HUES48 (cell line): ENCODE measurements around the gene MICAL2.

ENCODE experiments used
- H3K27ac ChIP-seq: one replicate; pipeline ENCODE4 v1.7.0; 2013; ENCODE audit warnings: low read depth, low read length, inconsistent platforms
- H3K27me3 ChIP-seq: 2 replicates; pipeline ENCODE4 v1.6.1; 2013; ENCODE audit warnings: mild to moderate bottlenecking, low read length; ENCODE audit not compliant: control insufficient read depth, insufficient read depth
- H3K36me3 ChIP-seq: 2 replicates; pipeline ENCODE4 v1.6.1; 2013; ENCODE audit warnings: low read length; ENCODE audit not compliant: control insufficient read depth, insufficient read depth
- H3K4me1 ChIP-seq: 2 replicates; pipeline ENCODE4 v1.6.1; 2013; ENCODE audit warnings: mild to moderate bottlenecking, low read length; ENCODE audit not compliant: control insufficient read depth, insufficient read depth
- H3K4me3 ChIP-seq: 2 replicates; pipeline ENCODE4 v1.5.1; 2013; ENCODE audit warnings: mild to moderate bottlenecking, low read depth, low read length
- H3K9ac ChIP-seq: 2 replicates; pipeline ENCODE4 v1.6.1; 2013; ENCODE audit warnings: mild to moderate bottlenecking, low read depth, low read length, moderate library complexity
- H3K9me3 ChIP-seq: 2 replicates; pipeline ENCODE4 v1.6.1; 2013; ENCODE audit warnings: low read length; ENCODE audit not compliant: control insufficient read depth, insufficient read depth

MICAL2 gene

DNA sequence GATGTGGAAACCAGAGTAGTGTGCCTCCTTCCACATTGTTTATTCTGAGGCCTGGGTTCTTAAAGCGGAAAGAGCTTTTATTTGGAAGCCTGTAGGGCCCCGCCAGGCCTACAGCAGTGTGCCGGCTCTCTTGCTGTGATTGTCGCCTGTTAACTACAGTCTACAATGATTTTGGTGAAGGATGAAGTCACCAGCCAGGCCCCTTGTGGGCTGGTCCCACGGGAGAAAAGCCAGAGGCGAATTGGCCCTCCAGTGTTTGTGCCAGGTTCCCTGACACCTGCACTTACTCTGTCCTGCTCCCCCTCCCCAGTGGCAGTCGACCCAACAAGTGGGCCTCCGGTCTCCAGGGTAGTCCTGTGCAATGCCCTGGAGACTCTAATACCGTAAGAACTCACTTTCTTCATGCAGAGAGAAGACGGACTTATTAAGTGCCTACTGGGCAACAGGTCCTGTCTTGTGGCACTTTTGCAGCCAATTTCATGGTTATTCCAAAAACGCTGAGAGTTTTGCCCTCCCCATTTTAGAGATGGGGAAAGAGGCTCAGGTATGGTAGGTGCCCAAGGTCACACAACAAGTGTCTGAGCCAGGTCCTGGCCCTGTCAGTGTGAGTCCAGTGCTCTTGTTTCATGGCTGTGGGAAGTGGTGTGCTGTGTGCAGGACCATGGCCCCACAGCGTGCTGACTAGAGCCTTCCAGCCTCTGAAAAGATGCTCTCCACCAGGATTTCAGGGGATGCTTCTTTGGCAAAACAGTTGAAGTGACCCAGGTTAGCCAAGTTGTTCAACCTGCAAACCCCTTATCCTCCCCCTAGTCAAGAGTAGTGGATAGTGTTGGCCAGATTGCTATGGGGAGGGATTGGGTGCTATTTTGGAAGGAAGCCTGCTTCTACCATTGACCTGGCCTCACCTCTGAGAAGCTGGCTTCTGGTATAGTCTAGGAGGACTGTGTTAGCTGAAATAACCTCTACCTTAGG, 1.4 kb downstream of the MICAL2 start:
- Histone ChIP-seq H3K4me3 (peak overlapping the region; percentile 65), H3K36me3 (no peaks in the 10 kb centered on the region), H3K27ac (no peak overlapping the region), H3K9me3 (no peaks in the 10 kb centered on the region), H3K9ac (no peak overlapping the region), H3K27me3 (peaks cover 33% of the 10 kb centered on the region), H3K4me1 (peaks cover 6% of the 10 kb centered on the region)

DNA sequence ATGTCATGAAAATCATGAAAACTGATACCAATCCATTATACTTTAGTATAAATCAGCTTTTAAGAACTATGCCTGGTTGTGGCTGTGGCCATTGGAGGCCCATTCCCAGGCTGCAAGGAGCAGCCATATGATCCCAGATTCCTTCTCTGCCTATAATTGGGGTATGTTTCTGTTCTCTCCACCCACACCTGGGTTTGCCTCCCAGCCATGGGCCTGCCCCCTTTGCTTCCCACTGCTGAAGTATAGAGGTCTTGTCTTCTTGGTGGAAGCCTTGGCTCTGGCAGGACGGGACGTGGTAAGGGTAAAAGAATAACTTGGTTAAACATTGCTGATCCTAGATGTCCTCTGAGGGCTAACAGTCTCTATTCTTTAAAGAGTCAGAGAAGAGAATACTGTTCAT, 2.4 kb downstream of the MICAL2 start:
- Histone ChIP-seq H3K27me3 (peaks cover 33% of the 10 kb centered on the region), H3K9ac (no peak overlapping the region), H3K36me3 (no peaks in the 10 kb centered on the region), H3K4me1 (peaks cover 6% of the 10 kb centered on the region), H3K4me3 (no peak overlapping the region), H3K27ac (no peak overlapping the region), H3K9me3 (no peaks in the 10 kb centered on the region)

DNA sequence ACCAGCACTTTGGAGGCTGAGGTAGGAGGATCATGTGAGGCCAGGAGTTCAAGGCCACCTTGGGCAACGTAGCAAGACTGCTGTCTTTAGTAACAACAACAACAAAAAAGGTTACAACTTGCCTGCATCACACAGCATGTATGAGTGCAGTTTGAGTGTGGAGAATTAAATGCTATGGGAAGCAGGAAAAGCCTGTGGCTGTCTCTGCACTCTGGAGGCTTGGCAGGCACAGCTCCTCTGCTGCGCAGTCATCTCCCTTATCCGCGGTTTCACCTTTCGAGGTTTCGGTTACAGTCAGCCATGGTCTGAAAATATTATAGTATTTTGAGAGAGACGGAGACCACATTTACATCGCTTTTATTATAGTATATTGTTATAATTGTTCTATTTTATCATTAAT, 2.9 kb downstream of the MICAL2 start:
- Histone ChIP-seq H3K4me1 (peaks cover 6% of the 10 kb centered on the region), H3K9ac (no peak overlapping the region), H3K4me3 (no peak overlapping the region), H3K27me3 (peaks cover 33% of the 10 kb centered on the region), H3K9me3 (no peaks in the 10 kb centered on the region), H3K27ac (no peak overlapping the region), H3K36me3 (no peaks in the 10 kb centered on the region)

DNA sequence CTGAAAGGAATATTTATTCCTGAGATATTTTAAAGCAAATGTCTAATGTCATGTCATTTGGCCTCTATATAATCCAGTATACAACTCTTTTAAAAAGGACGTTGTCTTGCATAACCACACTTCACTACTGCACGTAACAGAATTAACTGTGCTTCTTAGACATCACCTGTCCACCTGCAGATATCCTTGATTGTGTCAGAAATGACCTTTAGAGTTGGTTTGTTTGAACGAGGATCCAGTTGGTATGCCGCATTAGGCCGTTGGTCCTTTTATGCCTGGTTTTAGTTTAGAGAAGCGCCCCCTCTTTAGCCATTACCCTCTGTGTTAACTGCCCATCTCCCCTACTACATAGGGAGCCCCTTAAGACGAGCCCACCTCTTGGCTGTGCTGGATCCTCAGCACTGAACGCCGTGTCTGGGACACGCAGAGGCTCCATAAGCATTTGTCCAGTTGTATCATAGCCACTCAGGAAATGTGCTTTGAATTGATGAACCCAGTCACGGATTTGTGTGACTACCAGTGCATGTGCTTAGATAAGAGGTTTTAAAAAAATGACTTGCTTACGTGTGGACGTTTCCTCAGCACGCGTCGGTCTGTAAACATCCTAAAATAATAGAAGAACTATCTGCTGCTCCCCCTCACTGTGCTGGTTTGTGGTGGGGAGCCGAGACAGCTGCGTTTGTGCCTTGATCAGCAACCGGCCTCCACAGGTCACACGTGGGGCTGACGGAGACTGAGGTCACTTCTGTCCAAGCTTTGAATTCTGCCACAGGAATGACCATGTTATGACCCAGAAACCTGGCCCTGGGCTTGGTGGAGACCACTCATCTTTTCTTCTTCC, 4.0 kb downstream of the MICAL2 start:
- H3K27ac ChIP-seq = no peak overlapping the region
- no peak overlapping the region for H3K4me3 ChIP-seq

DNA sequence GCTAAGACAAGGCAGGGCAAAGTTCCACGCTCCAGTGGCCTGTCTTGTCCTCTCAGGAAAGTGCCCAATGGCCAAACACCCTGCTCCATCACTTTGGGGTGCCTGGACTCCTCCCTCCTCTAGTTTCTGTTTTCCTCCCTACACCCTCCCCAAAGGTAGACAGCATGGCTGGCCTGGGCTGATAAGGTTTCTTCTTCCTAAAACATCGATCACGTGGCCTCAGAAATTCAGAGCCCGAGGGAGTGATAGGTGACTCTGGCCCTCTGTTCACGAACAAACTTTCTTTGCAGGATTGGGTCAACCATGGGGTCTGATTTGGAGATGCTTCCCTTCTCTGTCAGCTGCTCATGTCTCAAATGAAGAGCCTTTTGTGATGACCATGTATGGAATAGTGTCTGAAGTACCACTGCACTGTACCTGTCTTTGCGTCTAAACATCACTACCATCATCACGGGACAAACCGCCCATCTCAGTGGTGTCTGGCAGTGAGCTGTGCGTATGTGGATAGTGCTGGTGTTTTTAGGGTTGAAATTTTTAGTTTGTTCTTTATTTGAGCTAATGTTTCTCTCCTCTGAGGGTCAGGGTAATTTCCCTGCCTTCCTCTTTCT, 6.1 kb downstream of the MICAL2 start:
- Histone ChIP-seq H3K9ac (no peak overlapping the region), H3K27me3 (peaks cover 8% of the 10 kb centered on the region), H3K4me1 (no peaks in the 10 kb centered on the region), H3K9me3 (no peaks in the 10 kb centered on the region), H3K27ac (no peak overlapping the region), H3K4me3 (no peak overlapping the region), H3K36me3 (no peaks in the 10 kb centered on the region)

More for the DNA sequence above, 4.0 kb downstream of the MICAL2 start:
- H3K4me1 ChIP-seq = peaks cover 6% of the 10 kb centered on the region
- peaks cover 25% of the 10 kb centered on the region for H3K27me3 ChIP-seq
- H3K9me3 ChIP-seq = no peaks in the 10 kb centered on the region
- H3K36me3 ChIP-seq = no peaks in the 10 kb centered on the region
- no peak overlapping the region for H3K9ac ChIP-seq

DNA sequence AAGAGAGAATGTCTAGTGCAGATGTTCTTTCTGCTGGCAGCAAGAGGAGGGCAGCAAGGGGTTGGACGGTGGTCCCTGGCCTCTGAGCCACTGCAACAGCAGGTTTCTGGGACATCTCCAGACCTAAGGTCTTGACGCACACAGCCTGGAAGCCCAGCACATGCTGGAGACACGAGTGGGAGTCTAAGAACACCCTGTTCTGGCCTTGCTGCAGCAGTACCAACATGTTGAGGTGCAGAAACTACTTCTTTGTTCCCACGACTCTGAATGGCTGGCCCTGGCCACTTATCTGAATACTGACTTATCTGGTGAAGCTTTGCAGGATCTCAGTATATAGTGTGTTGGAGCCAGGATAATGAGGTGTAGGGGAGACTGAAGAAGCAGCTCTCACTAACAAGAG, 6.8 kb downstream of the MICAL2 start:
- Histone ChIP-seq H3K27ac (no peak overlapping the region), H3K9me3 (no peaks in the 10 kb centered on the region), H3K4me3 (no peak overlapping the region), H3K9ac (no peak overlapping the region), H3K36me3 (no peaks in the 10 kb centered on the region), H3K27me3 (peaks cover 1% of the 10 kb centered on the region), H3K4me1 (no peaks in the 10 kb centered on the region)

DNA sequence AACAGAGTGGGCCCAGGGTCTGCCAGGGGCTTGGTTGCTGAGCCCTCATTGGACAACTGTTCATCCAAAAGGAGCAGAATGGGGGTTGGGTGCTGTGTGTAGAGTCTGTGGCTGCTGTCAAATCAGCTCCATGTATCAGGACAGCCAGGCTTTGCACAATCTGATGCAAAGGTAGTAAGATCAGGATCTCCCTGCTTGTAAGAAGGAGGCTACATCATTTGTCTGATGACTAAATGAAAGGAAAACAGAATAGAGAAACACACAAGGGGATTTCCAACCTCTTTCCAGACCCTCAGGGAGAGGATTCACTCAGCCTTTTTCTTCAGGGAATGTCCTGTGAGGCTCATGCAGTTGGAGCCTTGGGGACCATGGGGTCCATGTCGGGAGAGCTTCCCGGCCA, 7.2 kb downstream of the MICAL2 start:
- no peaks in the 10 kb centered on the region for H3K9me3 ChIP-seq
- H3K27me3 ChIP-seq = no peaks in the 10 kb centered on the region
- no peak overlapping the region for H3K27ac ChIP-seq
- H3K4me1 ChIP-seq = no peaks in the 10 kb centered on the region
- no peak overlapping the region for H3K9ac ChIP-seq
- no peak overlapping the region for H3K4me3 ChIP-seq
- no peaks in the 10 kb centered on the region for H3K36me3 ChIP-seq

DNA sequence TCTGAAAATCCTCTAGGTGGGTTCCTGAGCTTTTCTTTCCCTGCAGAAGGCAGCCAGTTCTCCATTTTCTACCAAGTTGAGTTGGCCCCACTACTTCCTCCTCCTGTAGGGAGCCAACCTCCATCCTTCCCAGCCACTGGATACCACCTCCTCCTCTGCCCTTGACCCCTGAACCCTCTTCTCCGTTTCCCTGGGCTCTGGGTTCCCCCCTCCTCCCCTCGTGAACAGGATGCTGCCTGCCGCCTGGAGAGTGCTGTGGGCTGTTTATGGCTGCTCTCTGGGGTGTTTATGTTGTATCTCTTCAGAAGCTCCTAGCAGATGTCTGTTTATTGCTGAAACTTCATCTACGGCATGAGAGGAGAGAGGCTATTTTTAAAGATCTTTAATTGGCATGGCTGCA, 8.6 kb downstream of the MICAL2 start:
- H3K36me3 ChIP-seq = no peaks in the 10 kb centered on the region
- H3K27me3 ChIP-seq = no peaks in the 10 kb centered on the region
- H3K4me3 ChIP-seq = no peak overlapping the region
- no peaks in the 10 kb centered on the region for H3K9me3 ChIP-seq
- H3K27ac ChIP-seq = no peak overlapping the region
- no peaks in the 10 kb centered on the region for H3K4me1 ChIP-seq
- H3K9ac ChIP-seq = no peak overlapping the region

DNA sequence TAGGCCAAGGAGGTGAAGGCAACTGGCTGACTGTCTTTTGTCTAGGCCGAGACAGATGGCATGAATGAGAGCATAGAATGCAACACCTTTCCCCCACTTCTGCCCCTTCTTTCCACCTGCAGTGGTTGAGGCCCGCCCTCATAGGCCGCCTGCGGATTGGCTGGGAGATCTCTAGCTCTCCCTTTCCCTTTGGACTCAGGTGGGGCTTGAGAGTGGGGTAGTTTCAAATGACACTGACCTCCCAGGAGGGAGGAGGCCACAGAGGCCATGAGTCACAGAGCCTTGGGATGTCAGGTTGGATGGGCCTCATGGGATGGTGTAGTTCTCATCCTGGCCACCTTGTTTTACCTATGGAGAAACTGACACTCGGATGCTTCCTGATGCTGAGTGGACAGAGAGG, 9.1 kb downstream of the MICAL2 start:
- Histone ChIP-seq H3K27me3 (no peaks in the 10 kb centered on the region), H3K9ac (no peak overlapping the region), H3K9me3 (no peaks in the 10 kb centered on the region), H3K36me3 (no peaks in the 10 kb centered on the region), H3K4me3 (no peak overlapping the region), H3K27ac (peak overlapping the region; percentile 40), H3K4me1 (no peaks in the 10 kb centered on the region)

DNA sequence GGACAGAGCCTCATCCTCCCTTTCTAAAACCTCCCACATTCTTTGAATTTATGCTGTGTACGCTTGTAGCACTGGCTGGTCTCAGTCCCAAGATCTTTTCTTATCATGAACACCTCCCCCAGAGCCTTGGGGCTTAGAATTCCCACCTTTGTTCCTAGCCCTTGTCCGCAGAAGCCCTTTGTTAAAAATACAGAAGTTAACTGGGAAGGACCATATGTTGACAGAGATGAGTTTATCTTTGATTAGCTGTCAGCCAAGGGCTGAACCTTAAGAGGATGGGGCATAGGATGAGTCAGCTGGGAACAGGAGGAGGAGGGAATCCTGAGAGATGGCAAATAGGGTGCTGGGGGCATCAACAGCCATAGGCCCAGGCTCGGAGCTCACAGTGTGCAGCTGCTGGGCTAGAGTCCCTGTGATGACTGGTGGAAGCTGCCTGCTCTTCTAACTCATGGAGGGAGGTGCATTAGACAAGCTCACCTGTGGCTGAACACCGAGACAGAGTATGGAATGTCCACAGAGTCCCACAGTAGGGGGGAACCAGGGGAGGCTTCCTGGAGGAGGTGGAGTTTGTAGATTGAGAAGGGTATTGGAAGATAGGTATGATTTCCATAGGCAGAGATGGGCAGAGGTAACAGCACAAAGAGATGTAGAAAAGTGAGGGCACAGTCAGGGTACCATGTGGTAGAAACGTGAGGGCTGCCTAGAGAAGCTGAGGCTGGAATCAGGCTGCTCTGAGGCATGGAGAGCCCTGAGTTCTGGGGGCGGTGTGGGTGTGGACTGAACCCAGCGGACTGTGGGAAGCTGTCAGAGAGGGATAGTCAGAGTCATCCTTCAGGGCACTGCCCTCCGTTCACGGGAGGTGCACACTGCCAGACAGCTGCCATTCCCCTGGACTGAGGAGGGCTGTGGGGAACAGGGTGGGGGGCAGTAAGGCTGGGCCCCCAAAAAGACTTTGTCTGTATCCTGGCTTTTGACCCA, 9.9 kb downstream of the MICAL2 start:
- Histone ChIP-seq H3K4me1 (no peaks in the 10 kb centered on the region), H3K27me3 (no peaks in the 10 kb centered on the region), H3K4me3 (no peak overlapping the region), H3K9me3 (no peaks in the 10 kb centered on the region), H3K36me3 (no peaks in the 10 kb centered on the region), H3K9ac (no peak overlapping the region), H3K27ac (peak overlapping the region; percentile 40)
